K562 (cell line): ENCODE results near the gene IGDCC3. TPM values are rescaled to one million over a fixed set of nuclear protein-coding genes. Genes with fewer than 3 reads are reported as not detected.

ENCODE experiments used
- ATAC-seq: fragments of 200-7000 bp; cut with Tn5 transposase; 3 replicates; pipeline ENCODE4 v1.9.1; 2020; ENCODE audit warnings: moderate library complexity
- BruUV-seq: library from RNA; stranded (reverse); fragments of 400-500 nt; replicated peaks from 2 replicates; lab custom pipeline; 2021; lab: Mats Ljungman, UMichigan
- CTCF ChIA-PET: fragments of 300-600 bp; formaldehyde crosslinking; extraction: SDS; loops from one replicate; lab custom pipeline; 2021; ENCODE audit warnings: low intra/inter-chr PET ratio; lab: Yijun Ruan, JAX
- POLR2A ChIA-PET: fragments of 300-600, 350-650 bp; sonication (Branson Sonifier 250); formaldehyde crosslinking; extraction: SDS; loops from one replicate; lab custom pipeline; 2021; ENCODE audit warnings: antibody characterized with exemption, inconsistent platforms; lab: Yijun Ruan, JAX
- DNase-seq, 4 experiments: peaks; one replicate each; pipeline versions ENCODE4 v3.0.0 to v3.0.0-alpha.2; 2011 to 2018; ENCODE audit warnings: low spot score in 3 of 4, mixed read lengths in 3 of 4; ENCODE audit errors: extremely low read depth in 1 of 4
- FAIRE-seq: peaks from 2 replicates; lab custom pipeline; 2011; peaks lifted over from hg19 to GRCh38; lab: Jason Lieb, UNC
- H2AFZ ChIP-seq: 2 replicates; pipeline ENCODE4 v1.6.0; 2011; ENCODE audit warnings: low read depth, low read length, control low read depth, inconsistent platforms
- H3K27ac ChIP-seq: fragments of 200-600 bp; 3 replicates; pipeline ENCODE4 v1.8.0; 2011; ENCODE audit warnings: low read depth, mild to moderate bottlenecking, control low read depth, inconsistent platforms, low read length, moderate library complexity, mixed read lengths; ENCODE audit errors: extremely low read depth
- H3K27me3 ChIP-seq, 2 experiments: fragments of 300-600 bp in 1 of 2; 2 replicates in 1 of 2; 3 replicates in 1 of 2; pipeline versions ENCODE4 v1.6.0 to v1.8.0; 2011; ENCODE audit warnings: inconsistent platforms in 2 of 2, low read length in 2 of 2, mild to moderate bottlenecking in 1 of 2, mixed read lengths in 1 of 2, moderate library complexity in 1 of 2; ENCODE audit not compliant: control insufficient read depth in 2 of 2, insufficient read depth in 2 of 2
- H3K36me3 ChIP-seq: fragments of 300-600 bp; 3 replicates; pipeline ENCODE4 v1.8.0; 2011; ENCODE audit warnings: mild to moderate bottlenecking, low read length, inconsistent platforms; ENCODE audit not compliant: control insufficient read depth, insufficient read depth
- H3K4me1 ChIP-seq, 2 experiments: fragments of 200-600 bp in 1 of 2; replicated peaks in 1 of 2; 2 replicates in 1 of 2; 3 replicates in 1 of 2; pipeline versions ENCODE4 v1.5.1 to v1.8.0; 2011; ENCODE audit warnings: inconsistent platforms in 2 of 2, low read length in 2 of 2, mild to moderate bottlenecking in 1 of 2, mixed read lengths in 1 of 2, moderate library complexity in 1 of 2; ENCODE audit not compliant: control insufficient read depth in 2 of 2, insufficient read depth in 2 of 2
- H3K4me2 ChIP-seq: 2 replicates; pipeline ENCODE4 v1.6.1; 2011; ENCODE audit warnings: low read length, control low read depth, inconsistent platforms, mixed read lengths; ENCODE audit not compliant: insufficient read depth
- H3K4me3 ChIP-seq: fragments of 200-600 bp; sonication (generic), shearing (Covaris generic); 2 replicates; pipeline ENCODE4 v1.5.1; 2016; ENCODE audit warnings: control low read depth, inconsistent platforms
- H3K79me2 ChIP-seq: fragments of 200-600 bp; 3 replicates; pipeline ENCODE4 v1.8.0; 2011; ENCODE audit warnings: low read length, inconsistent platforms; ENCODE audit not compliant: control insufficient read depth, insufficient read depth
- H3K9ac ChIP-seq, 2 experiments: 2 replicates each; pipeline versions ENCODE4 v1.6.0 to v1.6.1; 2011; ENCODE audit warnings: low read depth in 2 of 2, low read length in 2 of 2, control low read depth in 1 of 2, inconsistent platforms in 1 of 2, mild to moderate bottlenecking in 1 of 2, mixed read lengths in 1 of 2; ENCODE audit not compliant: insufficient read depth in 1 of 2
- H3K9me1 ChIP-seq: one replicate; pipeline ENCODE4 v1.6.0; 2011; ENCODE audit warnings: inconsistent platforms, mild to moderate bottlenecking, low read length, moderate library complexity; ENCODE audit not compliant: control insufficient read depth, insufficient read depth
- H3K9me3 ChIP-seq: replicated peaks from 2 replicates; pipeline ENCODE4 v1.5.1; 2011; ENCODE audit warnings: low read depth, low read length, inconsistent platforms; ENCODE audit not compliant: control insufficient read depth, insufficient read depth
- H4K20me1 ChIP-seq: replicated peaks from 2 replicates; pipeline ENCODE4 v1.6.1; 2011; ENCODE audit warnings: low read length, inconsistent platforms, mixed read lengths; ENCODE audit not compliant: control insufficient read depth, insufficient read depth
- DACH1 ChIP-seq: fragments of 450-650 bp; IDR thresholded peaks from 2 replicates; pipeline ENCODE4 v1.6.1; 2018; ENCODE audit not compliant: partially characterized antibody
- RFX5 ChIP-seq: IDR thresholded peaks from 2 replicates; pipeline ENCODE4 v1.6.1; 2011; ENCODE audit warnings: low read depth, mild to moderate bottlenecking, improper control_type of control experiment, low read length
- ZC3H8 ChIP-seq: fragments of 450-650 bp; IDR thresholded peaks from 2 replicates; pipeline ENCODE4 v1.6.1; 2017
- WGBS: fragments of 100-300 bp; shearing (Covaris generic); methylation state at CpG from one replicate; pipeline ENCODE4 v1.1.6; 2016; ENCODE audit warnings: low coverage, mixed read lengths; ENCODE audit not compliant: insufficient coverage; ENCODE audit errors: missing lambda C conversion rate; 5-methylcytosine and 5-hydroxymethylcytosine counted together
- in situ Hi-C: fragments of 300-500 bp; cut with MboI; formaldehyde crosslinking; loops from 4 replicates; pipeline ENCODE4 v1.15.0; 2018; ENCODE audit warnings: inconsistent platforms, mixed read lengths
- intact Hi-C: fragments of 100-400 bp; cut with micrococcal nuclease; formaldehyde crosslinking; loops from 2 replicates; pipeline ENCODE4 v1.14.2; 2022
- polyA plus RNA-seq, 8 experiments: library from polyadenylated mRNA; depleted of rRNA in 4 of 8; stranded (reverse) in 5 of 8; unstranded in 3 of 8; fragments of >200 nt; fragmentation: Nextera tagmentation in 2 of 8; fragmentation: Illumina TruSeq in 1 of 8; extraction: Ambion mirVana in 2 of 8; extraction: Trizol in 1 of 8; gene quantifications; 2 replicates each; pipeline versions ENCODE4 v1.2.1 to v1.2.3, GENCODE V29; 2011 to 2014; ENCODE audit warnings: inconsistent platforms in 1 of 8, missing spikeins in 1 of 8
- total RNA-seq, 7 experiments: library from RNA; depleted of rRNA in 6 of 7; stranded (reverse); fragments of >200 nt in 6 of 7; fragmentation: Illumina TruSeq in 2 of 7; extraction: Trizol in 2 of 7; gene quantifications; 2 replicates each; pipeline versions ENCODE4 v1.2.1 to v1.2.3, GENCODE V29; 2011 to 2021; ENCODE audit warnings: low replicate concordance in 1 of 7
- TF ChIP-seq, protein P1 (sequence below), 3 experiments: IDR thresholded peaks in 2 of 3; conservative IDR thresholded peaks in 1 of 3; 2 replicates each; pipeline ENCODE4 v1.5.1; 2011 to 2012; ENCODE audit warnings: low read length in 3 of 3, mild to moderate bottlenecking in 3 of 3, control low read depth in 2 of 3, improper control_type of control experiment in 1 of 3, inconsistent platforms in 1 of 3, low read depth in 1 of 3, mixed read lengths in 1 of 3, moderate library complexity in 1 of 3; ENCODE audit not compliant: insufficient read depth in 2 of 3

Gene IGDCC3
- total and polyA plus RNA-seq, 9 of the 15 experiments (the other 6 are each of a cell fraction or from before 2014, with no cell fraction given) = not detected

DNA sequence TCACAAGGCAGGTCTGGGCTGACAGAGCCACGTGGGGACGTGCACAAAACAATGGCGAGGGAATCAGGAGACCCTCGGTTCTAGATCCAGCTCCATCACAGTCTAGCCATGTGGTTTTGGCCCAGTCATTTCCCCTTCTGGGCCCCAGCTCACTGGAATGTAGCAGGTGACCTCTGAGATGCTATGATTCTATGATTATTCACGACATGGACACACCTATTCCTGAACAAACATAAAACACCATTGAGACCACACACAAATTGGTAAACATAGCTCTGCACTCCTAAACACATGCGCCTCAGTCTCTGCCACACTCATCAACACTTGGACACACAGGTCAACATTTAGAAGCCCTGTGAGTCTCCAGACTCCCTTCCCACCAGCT, 36.0 kb upstream of the IGDCC3 start:
- intact Hi-C loops = no loop called here
- H4K20me1 ChIP-seq = no peaks in the 10 kb centered on the region
- TF ChIP-seq RFX5 (no peak), ZC3H8 (no peak), DACH1 (no peak)
- TF ChIP-seq, protein P1, sequence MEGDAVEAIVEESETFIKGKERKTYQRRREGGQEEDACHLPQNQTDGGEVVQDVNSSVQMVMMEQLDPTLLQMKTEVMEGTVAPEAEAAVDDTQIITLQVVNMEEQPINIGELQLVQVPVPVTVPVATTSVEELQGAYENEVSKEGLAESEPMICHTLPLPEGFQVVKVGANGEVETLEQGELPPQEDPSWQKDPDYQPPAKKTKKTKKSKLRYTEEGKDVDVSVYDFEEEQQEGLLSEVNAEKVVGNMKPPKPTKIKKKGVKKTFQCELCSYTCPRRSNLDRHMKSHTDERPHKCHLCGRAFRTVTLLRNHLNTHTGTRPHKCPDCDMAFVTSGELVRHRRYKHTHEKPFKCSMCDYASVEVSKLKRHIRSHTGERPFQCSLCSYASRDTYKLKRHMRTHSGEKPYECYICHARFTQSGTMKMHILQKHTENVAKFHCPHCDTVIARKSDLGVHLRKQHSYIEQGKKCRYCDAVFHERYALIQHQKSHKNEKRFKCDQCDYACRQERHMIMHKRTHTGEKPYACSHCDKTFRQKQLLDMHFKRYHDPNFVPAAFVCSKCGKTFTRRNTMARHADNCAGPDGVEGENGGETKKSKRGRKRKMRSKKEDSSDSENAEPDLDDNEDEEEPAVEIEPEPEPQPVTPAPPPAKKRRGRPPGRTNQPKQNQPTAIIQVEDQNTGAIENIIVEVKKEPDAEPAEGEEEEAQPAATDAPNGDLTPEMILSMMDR (IDR thresholded peaks at IDR 0.05 in 2 of 3, conservative IDR thresholded peaks at IDR 0.05 in 1 of 3; ENCODE audit: insufficient read depth in 2 of 3, low read depth in 1 of 3, low read length in 3 of 3) = no peak
- TF ChIP-seq, all 486 proteins: peak for 0
- DNase-seq = no peak
- Histone ChIP-seq H3K27ac (no peak overlapping the region), H3K9me1 (no peaks in the 10 kb centered on the region), H3K4me1 (peaks cover 9 to 14% of the 10 kb centered on the region in 2 experiments; a peak in 4 of 5 replicates), H3K79me2 (no peaks in the 10 kb centered on the region), H3K27me3 (peaks cover 9 to 38% of the 10 kb centered on the region in 2 experiments; a peak in 3 of 5 replicates), H3K4me2 (no peak overlapping the region), H3K36me3 (no peaks in the 10 kb centered on the region), H3K9me3 (no peaks in the 10 kb centered on the region), H3K9ac (no peak overlapping the region), H2AFZ (no peak overlapping the region; the same call in 1 of the 2 replicates), H3K4me3 (no peak overlapping the region)
- ChIA-PET POLR2A (interaction anchor here (0.8 to 1.9 kb wide), 6 partner anchors 8 to 1414 kb away, joined by 3 to 7 read pairs (median 4); partner anchors contain the start of genes RNU5B-1 and SPG21), CTCF (no interaction called here)
- no TSS peak for BruUV-seq
- in situ Hi-C loops = no loop called here
- no peak for FAIRE-seq
- 14% methylated on average over 6 of the region's 6 CpGs for WGBS
- no peak for ATAC-seq
